ENCODE results near the gene TOR4A.

GRCh38 chr9:137317021-137317717 is 39.6 kb downstream of the TOR4A start:
- TF ChIP-seq CTCF (conservative IDR thresholded peaks at IDR 0.05; ENCODE audit: low read depth in 2 of 2) = no peak
- TF ChIP-seq CREB1 (CRISPR knock-in tag; IDR thresholded peaks at IDR 0.05; ENCODE audit: low read depth) = no peak
- TF ChIP-seq EZH2 (IDR thresholded peaks at IDR 0.05; ENCODE audit: low read depth, unreplicated experiment) = no peak
- TF ChIP-seq ZNF462 (CRISPR knock-in tag; IDR thresholded peaks at IDR 0.05) = no peak
- TF ChIP-seq POLR2AphosphoS5 (IDR thresholded peaks at IDR 0.05; ENCODE audit: low read depth) = no peak
- TF ChIP-seq JUNB (IDR thresholded peaks at IDR 0.05; ENCODE audit: unreplicated experiment) = no peak
- TF ChIP-seq REST (IDR thresholded peaks at IDR 0.05; ENCODE audit: unreplicated experiment) = no peak
- TF ChIP-seq EZH2phosphoT487 (IDR thresholded peaks at IDR 0.05; ENCODE audit: unreplicated experiment) = no peak

Data from GM23338 (cell line).